ENCODE data around the gene CCDC192.
"Not testable (repeated sequence)": the region's sequence is repeated elsewhere in the genome, so short reads cannot be mapped to it uniquely, and the experiment has no call there.

Gene CCDC192

GRCh38 chr5:127769386-127769785 lies 66.2 kb downstream of the CCDC192 start:
- no peak for DNase-seq

- DNase-seq, result no peak
Measured at GRCh38 chr5:127770272-127770671, 67.1 kb downstream of the CCDC192 start.

- no peak for DNase-seq
Measured at GRCh38 chr5:127772531-127772930, 69.3 kb downstream of the CCDC192 start.

GRCh38 chr5:127774221-127774620 lies 71.0 kb downstream of the CCDC192 start:
- no peak for DNase-seq

GRCh38 chr5:127776477-127776876 lies 73.3 kb downstream of the CCDC192 start:
- no peak for DNase-seq

GRCh38 chr5:127777957-127778356 lies 74.8 kb downstream of the CCDC192 start:
- no peak for DNase-seq

- not testable (repeated sequence) for DNase-seq
Measured at GRCh38 chr5:127782450-127782849, 79.3 kb downstream of the CCDC192 start.

GRCh38 chr5:127785098-127785927 lies 82.1 kb downstream of the CCDC192 start:
- DNase-seq, result no peak

- no peak for DNase-seq
Measured at GRCh38 chr5:127791439-127791838, 88.2 kb downstream of the CCDC192 start.

GRCh38 chr5:127791908-127792307 lies 88.7 kb downstream of the CCDC192 start:
- not testable (repeated sequence) for DNase-seq

GRCh38 chr5:127793052-127793451 lies 89.9 kb downstream of the CCDC192 start:
- no peak for DNase-seq

- no peak for DNase-seq
Measured at GRCh38 chr5:127793879-127794278, 90.7 kb downstream of the CCDC192 start.

GRCh38 chr5:127796211-127796610 lies 93.0 kb downstream of the CCDC192 start:
- DNase-seq, result no peak

GRCh38 chr5:127799293-127799905 lies 96.2 kb downstream of the CCDC192 start:
- no peak for DNase-seq

GRCh38 chr5:127801751-127802476 lies 98.7 kb downstream of the CCDC192 start:
- no peak for DNase-seq

GRCh38 chr5:127802477-127802865 lies 99.3 kb downstream of the CCDC192 start:
- DNase-seq, result no peak

GRCh38 chr5:127804886-127805426 lies 101.8 kb downstream of the CCDC192 start:
- no peak for DNase-seq

GRCh38 chr5:127805448-127805847 lies 102.3 kb downstream of the CCDC192 start:
- DNase-seq, result no peak

- no peak for DNase-seq
Measured at GRCh38 chr5:127806776-127807175, 103.6 kb downstream of the CCDC192 start.

- DNase-seq, result no peak
Measured at GRCh38 chr5:127809533-127809932, 106.3 kb downstream of the CCDC192 start.

- DNase-seq, result no peak
Measured at GRCh38 chr5:127810017-127810416, 106.8 kb downstream of the CCDC192 start.

- DNase-seq, result no peak
Measured at GRCh38 chr5:127810707-127811490, 107.7 kb downstream of the CCDC192 start.

GRCh38 chr5:127812570-127812969 lies 109.4 kb downstream of the CCDC192 start:
- no peak for DNase-seq
